AG04450 (cell line): ENCODE results near the gene RRAS2. TPM values are rescaled to one million over a fixed set of nuclear protein-coding genes. Genes with fewer than 3 reads are reported as not detected.

ENCODE experiments used
- CTCF ChIA-PET: fragments of 300-600, 350-600 bp; formaldehyde crosslinking; extraction: SDS; loops from one replicate; lab custom pipeline; 2022; ENCODE audit warnings: antibody characterized with exemption, inconsistent platforms; lab: Charles Lee
- POLR2A ChIA-PET: fragments of 350-600 bp; formaldehyde crosslinking; extraction: SDS; loops from one replicate; lab custom pipeline; 2021; ENCODE audit warnings: antibody characterized with exemption, inconsistent platforms; lab: Yijun Ruan, JAX
- DNase-seq: peaks from one replicate; pipeline ENCODE4 v3.0.0-alpha.2; 2011; ENCODE audit warnings: low read depth, low spot score
- H3K27ac ChIP-seq: one replicate; pipeline ENCODE4 v1.5.1; 2012; ENCODE audit warnings: low read depth, low read length, control low read depth
- H3K27me3 ChIP-seq: one replicate; pipeline ENCODE4 v1.6.0; 2012; ENCODE audit warnings: low read length; ENCODE audit not compliant: control insufficient read depth, insufficient read depth
- H3K4me3 ChIP-seq: 2 replicates; pipeline ENCODE4 v1.5.1; 2011; ENCODE audit warnings: mild to moderate bottlenecking, low read depth, low read length, control low read depth
- H3K9me3 ChIP-seq: 2 replicates; pipeline ENCODE4 v1.5.1; 2012; ENCODE audit warnings: low read length; ENCODE audit not compliant: control insufficient read depth, insufficient read depth
- polyA plus RNA-seq: library from polyadenylated mRNA; depleted of rRNA; stranded (reverse); fragments of >200 nt; gene quantifications from 2 replicates; pipeline ENCODE4 v1.2.3, GENCODE V29; 2011
- TF ChIP-seq, protein P1 (sequence below): IDR thresholded peaks from 2 replicates; pipeline ENCODE4 v1.5.1; 2011; ENCODE audit warnings: low read depth, low read length, control low read depth, inconsistent platforms

The RRAS2 gene
- polyA plus RNA-seq, 1 experiment = 95.8 TPM

DNA sequence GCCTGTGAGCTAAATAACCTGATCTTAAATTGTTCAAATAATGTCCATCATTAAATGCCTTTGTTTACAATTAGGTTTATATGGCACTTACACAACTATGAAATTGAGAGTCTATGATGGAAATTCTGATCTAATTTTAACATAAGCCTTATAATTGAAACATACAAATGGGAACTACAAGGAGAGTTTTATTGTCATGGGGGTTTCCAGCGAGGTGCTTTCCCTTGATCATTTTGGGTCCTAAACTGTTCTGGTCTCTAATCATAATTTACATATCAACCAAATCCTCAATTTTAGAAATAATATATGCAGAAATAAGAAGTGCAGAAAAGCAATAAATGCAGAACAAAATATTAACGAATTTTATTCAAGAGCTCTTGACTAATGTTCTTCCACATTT is 44.9 kb downstream of the RRAS2 start:
- no peaks in the 10 kb centered on the region for H3K9me3 ChIP-seq
- DNase-seq = no peak
- H3K27me3 ChIP-seq = no peaks in the 10 kb centered on the region
- no peak overlapping the region for H3K4me3 ChIP-seq
- CTCF ChIA-PET = interaction anchor here (0.7 to 5.8 kb wide), 3 partner anchors 13 to 141 kb away, joined by 3 to 27 read pairs (median 3); no protein-coding TSS in a partner anchor
- TF ChIP-seq, protein P1, sequence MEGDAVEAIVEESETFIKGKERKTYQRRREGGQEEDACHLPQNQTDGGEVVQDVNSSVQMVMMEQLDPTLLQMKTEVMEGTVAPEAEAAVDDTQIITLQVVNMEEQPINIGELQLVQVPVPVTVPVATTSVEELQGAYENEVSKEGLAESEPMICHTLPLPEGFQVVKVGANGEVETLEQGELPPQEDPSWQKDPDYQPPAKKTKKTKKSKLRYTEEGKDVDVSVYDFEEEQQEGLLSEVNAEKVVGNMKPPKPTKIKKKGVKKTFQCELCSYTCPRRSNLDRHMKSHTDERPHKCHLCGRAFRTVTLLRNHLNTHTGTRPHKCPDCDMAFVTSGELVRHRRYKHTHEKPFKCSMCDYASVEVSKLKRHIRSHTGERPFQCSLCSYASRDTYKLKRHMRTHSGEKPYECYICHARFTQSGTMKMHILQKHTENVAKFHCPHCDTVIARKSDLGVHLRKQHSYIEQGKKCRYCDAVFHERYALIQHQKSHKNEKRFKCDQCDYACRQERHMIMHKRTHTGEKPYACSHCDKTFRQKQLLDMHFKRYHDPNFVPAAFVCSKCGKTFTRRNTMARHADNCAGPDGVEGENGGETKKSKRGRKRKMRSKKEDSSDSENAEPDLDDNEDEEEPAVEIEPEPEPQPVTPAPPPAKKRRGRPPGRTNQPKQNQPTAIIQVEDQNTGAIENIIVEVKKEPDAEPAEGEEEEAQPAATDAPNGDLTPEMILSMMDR = no peak
- H3K27ac ChIP-seq = no peak overlapping the region
- POLR2A ChIA-PET = no interaction called here

DNA sequence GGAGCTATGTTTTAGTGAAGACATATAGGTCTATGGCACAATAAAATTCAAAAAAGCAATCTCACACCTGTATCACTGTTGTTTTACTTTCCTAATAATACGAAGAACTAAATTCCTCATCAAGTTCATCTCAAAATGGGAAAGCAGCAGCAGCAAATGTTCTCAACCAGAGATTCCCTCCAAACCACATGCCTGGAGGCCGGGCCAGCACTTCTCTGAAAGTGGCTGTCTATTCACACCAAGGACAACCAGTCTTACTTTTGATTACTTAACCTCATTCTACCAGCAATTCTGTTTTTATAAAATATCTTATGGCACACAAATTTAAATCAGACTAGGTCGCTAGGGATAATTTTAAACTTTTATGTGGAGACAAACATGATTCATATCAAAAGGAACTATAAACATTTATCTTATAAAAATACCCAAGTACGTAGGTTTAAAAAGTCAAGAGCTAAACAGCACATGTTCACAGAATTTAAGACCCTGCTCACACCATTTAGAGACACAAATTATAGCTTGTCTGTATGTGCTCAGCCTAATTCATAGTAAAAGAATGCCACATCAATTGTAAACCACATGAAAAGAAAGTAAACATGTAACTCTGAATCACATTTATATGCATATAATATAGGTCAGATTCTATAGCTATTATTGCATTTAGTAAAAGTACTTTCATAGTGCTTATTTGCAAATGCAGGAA is 46.1 kb downstream of the RRAS2 start:
- no peaks in the 10 kb centered on the region for H3K9me3 ChIP-seq
- DNase-seq = peak; percentile 51
- H3K27ac ChIP-seq = peak overlapping the region; percentile 47
- no peak overlapping the region for H3K4me3 ChIP-seq
- CTCF ChIA-PET = interaction anchor here (0.7 to 5.8 kb wide), 5 partner anchors 9 to 142 kb away, joined by 3 to 27 read pairs (median 5); no protein-coding TSS in a partner anchor
- POLR2A ChIA-PET = interaction anchor here (0.6 to 1.1 kb wide), 3 partner anchors 12 to 109 kb away, joined by 3 to 12 read pairs (median 6); no protein-coding TSS in a partner anchor
- no peaks in the 10 kb centered on the region for H3K27me3 ChIP-seq
- TF ChIP-seq, protein P1 = no peak

DNA sequence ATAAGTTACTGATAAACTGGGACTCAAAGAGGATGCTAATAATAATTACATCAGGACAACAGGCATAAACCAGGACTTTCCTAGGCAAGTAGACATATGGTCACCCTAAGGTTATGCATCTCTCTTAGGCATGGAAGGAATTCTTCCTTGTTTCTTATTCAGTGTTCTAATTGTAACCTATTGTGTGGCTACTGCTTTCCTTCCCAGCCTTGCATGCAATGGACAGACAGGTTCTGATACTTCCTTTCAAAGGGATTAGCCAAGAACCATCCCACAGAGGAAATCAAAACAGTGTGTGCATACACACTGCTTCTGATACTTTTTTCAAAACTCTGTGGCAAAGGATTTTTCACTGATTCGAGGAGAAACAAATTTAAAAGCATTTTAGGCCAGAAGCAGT is 48.3 kb downstream of the RRAS2 start:
- TF ChIP-seq, protein P1 = no peak
- CTCF ChIA-PET = interaction anchor here (2.1 to 5.8 kb wide), 2 partner anchors 10 to 144 kb away, joined by 10 to 27 read pairs; no protein-coding TSS in a partner anchor
- no peaks in the 10 kb centered on the region for H3K9me3 ChIP-seq
- no peak overlapping the region for H3K4me3 ChIP-seq
- POLR2A ChIA-PET = no interaction called here
- no peak overlapping the region for H3K27ac ChIP-seq
- DNase-seq = no peak
- no peaks in the 10 kb centered on the region for H3K27me3 ChIP-seq

DNA sequence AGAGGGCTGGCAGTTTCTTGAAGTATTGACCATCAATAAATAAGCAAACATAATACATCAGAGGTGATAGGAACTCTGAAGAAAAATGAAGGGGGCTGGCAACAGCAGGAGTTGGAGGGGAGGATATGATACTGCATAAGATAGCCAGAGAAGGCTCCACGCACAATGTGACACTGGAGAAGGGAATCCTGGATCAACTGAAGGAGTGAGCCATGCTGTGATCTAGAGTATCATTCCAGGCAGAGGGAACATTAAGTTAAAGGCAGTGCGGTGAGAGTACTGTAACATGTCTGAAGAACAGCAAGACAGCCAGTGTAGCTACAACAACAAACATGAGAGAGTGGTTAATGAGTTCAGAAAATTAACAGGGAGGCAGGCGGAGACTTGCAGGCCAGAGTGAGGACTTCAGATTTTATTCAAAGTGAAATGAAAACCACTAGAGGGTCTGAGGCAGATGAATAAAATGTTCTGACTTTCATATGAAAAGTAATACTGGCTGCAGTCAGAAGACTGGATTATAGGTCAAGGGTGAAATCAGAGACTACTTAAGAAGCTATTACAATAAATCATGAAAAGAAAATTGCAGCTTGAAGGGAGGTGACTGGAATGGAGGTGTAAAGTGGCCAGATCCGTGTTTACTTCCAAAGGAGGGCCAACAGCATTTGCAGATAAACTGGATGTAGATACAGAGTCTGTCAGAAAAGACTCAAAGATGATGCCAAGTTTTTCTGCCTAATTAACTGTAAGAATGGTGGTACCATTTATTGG is 49.4 kb downstream of the RRAS2 start:
- H3K9me3 ChIP-seq = no peaks in the 10 kb centered on the region
- no peak overlapping the region for H3K4me3 ChIP-seq
- H3K27ac ChIP-seq = peak overlapping the region; percentile 33
- DNase-seq = no peak
- POLR2A ChIA-PET = no interaction called here
- H3K27me3 ChIP-seq = no peaks in the 10 kb centered on the region
- CTCF ChIA-PET = interaction anchor here (1.0 to 5.8 kb wide), 7 partner anchors 9 to 145 kb away, joined by 3 to 27 read pairs (median 9); no protein-coding TSS in a partner anchor
- TF ChIP-seq, protein P1 = no peak
